Measurements from ENCODE around the gene TP53BP2. TPM values are rescaled to one million over a fixed set of nuclear protein-coding genes. Genes with fewer than 3 reads are reported as not detected.
"Not testable (repeated sequence)": the region's sequence is repeated elsewhere in the genome, so short reads cannot be mapped to it uniquely, and the experiment has no call there.

Gene TP53BP2
- total RNA-seq, 6 experiments from 2014 or later = 21.6 to 30.1 (median 26.4) TPM

- no peaks in the 10 kb centered on the region for H3K9me3 Mint-ChIP-seq
- peaks cover 19% of the 10 kb centered on the region for H3K4me1 Mint-ChIP-seq (ENCODE audit: low read depth)
- no peak overlapping the region for H3K27ac Mint-ChIP-seq
- TF ChIP-seq CTCF (IDR thresholded peaks at IDR 0.05) = no peak
- no peak overlapping the region for H3K4me3 Mint-ChIP-seq
- no peaks in the 10 kb centered on the region for H3K36me3 Mint-ChIP-seq (ENCODE audit: low read depth)
- peaks cover 45% of the 10 kb centered on the region for H3K27me3 Mint-ChIP-seq (ENCODE audit: insufficient read depth)
- no peak for DNase-seq
These were observed 26.7 kb upstream of the TP53BP2 start for GRCh38 chr1:223872308-223872901.

- DNase-seq = no peak
- Mint-ChIP-seq H3K9me3 (peaks cover 1% of the 10 kb centered on the region), H3K4me3 (no peak overlapping the region), H3K4me1 (ENCODE audit: low read depth) (peaks cover 19% of the 10 kb centered on the region), H3K27me3 (ENCODE audit: insufficient read depth) (peaks cover 47% of the 10 kb centered on the region), H3K27ac (no peak overlapping the region), H3K36me3 (ENCODE audit: low read depth) (peaks cover under 1% of the 10 kb centered on the region; the same call in 1 of the 2 replicates)
- TF ChIP-seq CTCF (IDR thresholded peaks at IDR 0.05) = no peak
These were observed 25.1 kb upstream of the TP53BP2 start for GRCh38 chr1:223870617-223871574.

GRCh38 chr1:223864599-223865368 is 19.0 kb upstream of the TP53BP2 start:
- H3K27ac Mint-ChIP-seq; H3K4me1 Mint-ChIP-seq (ENCODE audit: low read depth); DNase-seq; H3K4me3 Mint-ChIP-seq; H3K9me3 Mint-ChIP-seq; H3K36me3 Mint-ChIP-seq (ENCODE audit: low read depth): not testable (repeated sequence)
- peaks cover 37% of the 10 kb centered on the region for H3K27me3 Mint-ChIP-seq (ENCODE audit: insufficient read depth)

- H3K4me3 Mint-ChIP-seq = no peak overlapping the region
- H3K4me1 Mint-ChIP-seq (ENCODE audit: low read depth) = no peaks in the 10 kb centered on the region
- peaks cover 10% of the 10 kb centered on the region for H3K9me3 Mint-ChIP-seq
- H3K27me3 Mint-ChIP-seq (ENCODE audit: insufficient read depth) = peaks cover 36% of the 10 kb centered on the region
- H3K36me3 Mint-ChIP-seq (ENCODE audit: low read depth) = peaks cover 5% of the 10 kb centered on the region
- no peak for DNase-seq
- no peak overlapping the region for H3K27ac Mint-ChIP-seq
- TF ChIP-seq CTCF (IDR thresholded peaks at IDR 0.05) = no peak
These were observed 18.3 kb upstream of the TP53BP2 start for GRCh38 chr1:223864084-223864483.

- H3K27ac Mint-ChIP-seq = no peak overlapping the region
- peaks cover 5% of the 10 kb centered on the region for H3K36me3 Mint-ChIP-seq (ENCODE audit: low read depth)
- peaks cover 17% of the 10 kb centered on the region for H3K27me3 Mint-ChIP-seq (ENCODE audit: insufficient read depth)
- DNase-seq = no peak
- no peaks in the 10 kb centered on the region for H3K4me1 Mint-ChIP-seq (ENCODE audit: low read depth)
- no peak overlapping the region for H3K4me3 Mint-ChIP-seq
- H3K9me3 Mint-ChIP-seq = peaks cover 10% of the 10 kb centered on the region
- no peak for TF ChIP-seq CTCF (IDR thresholded peaks at IDR 0.05)
These were observed 16.2 kb upstream of the TP53BP2 start for GRCh38 chr1:223861904-223862303.
